Omental fat pad (tissue), 4 donors: ENCODE measurements around the gene TECRL. TPM values are rescaled to one million over a fixed set of nuclear protein-coding genes. Genes with fewer than 3 reads are reported as not detected.

Experiments
- ATAC-seq: fragments of 150-250 bp; one replicate; pipeline ENCODE4 v1.9.1; 2016; ENCODE audit warnings: mild to moderate bottlenecking, moderate library complexity; ENCODE audit not compliant: low FRiP score
- DNase-seq: peaks from one replicate; pipeline ENCODE4 v3.0.0-alpha.2; 2019; ENCODE audit warnings: low spot score
- total RNA-seq, 4 donors: library from RNA; depleted of rRNA; stranded (reverse); fragments of >200 nt; gene quantifications; one replicate each; pipeline ENCODE4 v1.1.0, GENCODE V29; 2016
- TF ChIP-seq, protein P1 (sequence below), 3 donors: fragments of 450-650 bp; IDR thresholded peaks; one replicate each; pipeline ENCODE4 v1.5.1; 2016 to 2017; ENCODE audit warnings: antibody characterized with exemption in 3 of 3, mild to moderate bottlenecking in 3 of 3, moderate library complexity in 2 of 3

TECRL gene
- total RNA-seq, 4 donors from 2014 or later = not detected

DNA sequence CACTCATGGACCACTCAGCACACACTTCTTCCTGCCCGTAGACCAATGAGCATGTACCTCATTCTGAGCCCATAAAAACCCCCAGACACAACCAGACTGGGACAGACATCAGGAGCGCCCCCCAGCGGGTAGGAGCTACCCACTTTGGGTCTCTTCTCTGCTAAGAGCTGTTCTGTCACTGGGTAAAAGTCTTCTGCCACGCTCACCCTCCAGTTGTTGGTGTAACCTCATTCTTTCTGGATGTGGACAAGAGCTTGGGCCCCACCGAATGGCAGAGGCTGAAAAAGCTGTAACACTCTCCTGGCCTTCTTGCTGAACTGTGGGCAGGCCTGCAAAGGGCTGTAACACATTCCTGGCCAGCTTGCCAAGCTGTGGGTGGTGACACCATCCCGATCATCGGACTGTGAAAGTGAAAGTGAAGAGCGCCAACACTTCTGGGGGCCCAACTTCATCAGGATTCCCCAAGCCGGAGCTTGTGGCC is 137.6 kb downstream of the TECRL start:
- TF ChIP-seq, protein P1, sequence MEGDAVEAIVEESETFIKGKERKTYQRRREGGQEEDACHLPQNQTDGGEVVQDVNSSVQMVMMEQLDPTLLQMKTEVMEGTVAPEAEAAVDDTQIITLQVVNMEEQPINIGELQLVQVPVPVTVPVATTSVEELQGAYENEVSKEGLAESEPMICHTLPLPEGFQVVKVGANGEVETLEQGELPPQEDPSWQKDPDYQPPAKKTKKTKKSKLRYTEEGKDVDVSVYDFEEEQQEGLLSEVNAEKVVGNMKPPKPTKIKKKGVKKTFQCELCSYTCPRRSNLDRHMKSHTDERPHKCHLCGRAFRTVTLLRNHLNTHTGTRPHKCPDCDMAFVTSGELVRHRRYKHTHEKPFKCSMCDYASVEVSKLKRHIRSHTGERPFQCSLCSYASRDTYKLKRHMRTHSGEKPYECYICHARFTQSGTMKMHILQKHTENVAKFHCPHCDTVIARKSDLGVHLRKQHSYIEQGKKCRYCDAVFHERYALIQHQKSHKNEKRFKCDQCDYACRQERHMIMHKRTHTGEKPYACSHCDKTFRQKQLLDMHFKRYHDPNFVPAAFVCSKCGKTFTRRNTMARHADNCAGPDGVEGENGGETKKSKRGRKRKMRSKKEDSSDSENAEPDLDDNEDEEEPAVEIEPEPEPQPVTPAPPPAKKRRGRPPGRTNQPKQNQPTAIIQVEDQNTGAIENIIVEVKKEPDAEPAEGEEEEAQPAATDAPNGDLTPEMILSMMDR (IDR thresholded peaks at IDR 0.05) = no peak
- DNase-seq = no peak
- ATAC-seq = no peak

- DNase-seq (no peak), ATAC-seq (no peak)
- TF ChIP-seq, protein P1 (IDR thresholded peaks at IDR 0.05) = no peak
Measured at GRCh38 chr4:64266669-64267068, 142.6 kb downstream of the TECRL start.

DNA sequence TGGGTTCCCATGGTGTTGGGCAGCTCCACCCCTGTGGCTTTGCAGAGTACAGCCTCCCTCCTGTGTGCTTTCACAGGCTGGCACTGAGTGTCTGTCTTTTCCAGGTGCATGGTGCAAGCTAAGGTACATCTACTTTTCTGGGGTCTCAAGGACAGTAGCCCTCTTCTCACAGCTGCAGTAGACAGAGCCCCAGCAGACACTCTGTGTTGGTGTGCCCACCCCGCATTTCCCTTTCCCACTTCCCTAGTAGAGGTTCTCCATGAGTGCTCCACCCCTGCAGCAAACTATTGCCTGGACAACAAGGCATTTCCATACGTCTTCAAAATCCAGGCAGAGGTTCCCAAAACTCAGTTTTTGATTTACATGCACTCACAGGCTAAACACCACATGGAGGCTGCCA is 143.0 kb downstream of the TECRL start:
- ATAC-seq (no peak), DNase-seq (no peak)
- TF ChIP-seq, protein P1 (IDR thresholded peaks at IDR 0.05) = no peak

GRCh38 chr4:64251781-64252180 is 157.5 kb downstream of the TECRL start:
- ATAC-seq = no peak
- TF ChIP-seq, protein P1 (IDR thresholded peaks at IDR 0.05) = no peak
- DNase-seq = no peak

GRCh38 chr4:64250488-64250887 is 158.8 kb downstream of the TECRL start:
- TF ChIP-seq, protein P1 (IDR thresholded peaks at IDR 0.05) = no peak
- DNase-seq = no peak
- no peak for ATAC-seq

GRCh38 chr4:64250061-64250460 is 159.2 kb downstream of the TECRL start:
- TF ChIP-seq, protein P1 (IDR thresholded peaks at IDR 0.05) = no peak
- no peak for ATAC-seq
- DNase-seq = no peak

DNA sequence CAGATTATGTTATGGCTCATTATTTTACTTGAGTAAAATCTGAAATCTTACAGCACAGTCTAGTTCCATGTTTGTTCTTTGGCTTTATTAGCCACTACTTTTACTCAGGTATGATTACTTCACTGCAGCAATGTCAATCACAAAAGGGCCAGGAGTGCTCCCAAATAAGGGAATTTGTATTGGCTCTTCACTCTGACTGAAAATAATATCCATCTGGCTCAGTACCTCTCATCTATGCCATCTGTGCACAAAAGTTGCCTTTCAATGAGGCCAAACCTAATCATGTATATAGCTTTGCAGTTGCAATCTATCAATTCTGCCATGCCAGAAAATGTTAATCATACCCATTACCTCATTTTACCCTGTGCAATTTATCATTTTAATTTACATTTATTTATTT is 161.1 kb downstream of the TECRL start:
- no peak for DNase-seq
- TF ChIP-seq, protein P1 (IDR thresholded peaks at IDR 0.05) = no peak
- no peak for ATAC-seq
